Mammary epithelial cell (primary cell): ENCODE results near the gene PIK3IP1.

ENCODE experiments used
- EZH2 ChIP-seq: IDR thresholded peaks from 2 replicates; pipeline ENCODE4 v1.6.1; 2012; ENCODE audit warnings: low read length, inconsistent platforms, borderline replicate concordance
- TF ChIP-seq, protein P1 (sequence below), 2 donors: IDR thresholded peaks in 1 of 2; conservative IDR thresholded peaks in 1 of 2; 2 replicates each; pipeline ENCODE4 v1.5.1; 2011 to 2012; ENCODE audit warnings: inconsistent platforms in 2 of 2, low read length in 2 of 2, mild to moderate bottlenecking in 2 of 2, control low read depth in 1 of 2, low read depth in 1 of 2; ENCODE audit not compliant: insufficient read depth in 1 of 2; ENCODE audit errors: extremely low read depth in 1 of 2

GRCh38 chr22:31327806-31328543 is 35.7 kb upstream of the PIK3IP1 start:
- TF ChIP-seq, protein P1, sequence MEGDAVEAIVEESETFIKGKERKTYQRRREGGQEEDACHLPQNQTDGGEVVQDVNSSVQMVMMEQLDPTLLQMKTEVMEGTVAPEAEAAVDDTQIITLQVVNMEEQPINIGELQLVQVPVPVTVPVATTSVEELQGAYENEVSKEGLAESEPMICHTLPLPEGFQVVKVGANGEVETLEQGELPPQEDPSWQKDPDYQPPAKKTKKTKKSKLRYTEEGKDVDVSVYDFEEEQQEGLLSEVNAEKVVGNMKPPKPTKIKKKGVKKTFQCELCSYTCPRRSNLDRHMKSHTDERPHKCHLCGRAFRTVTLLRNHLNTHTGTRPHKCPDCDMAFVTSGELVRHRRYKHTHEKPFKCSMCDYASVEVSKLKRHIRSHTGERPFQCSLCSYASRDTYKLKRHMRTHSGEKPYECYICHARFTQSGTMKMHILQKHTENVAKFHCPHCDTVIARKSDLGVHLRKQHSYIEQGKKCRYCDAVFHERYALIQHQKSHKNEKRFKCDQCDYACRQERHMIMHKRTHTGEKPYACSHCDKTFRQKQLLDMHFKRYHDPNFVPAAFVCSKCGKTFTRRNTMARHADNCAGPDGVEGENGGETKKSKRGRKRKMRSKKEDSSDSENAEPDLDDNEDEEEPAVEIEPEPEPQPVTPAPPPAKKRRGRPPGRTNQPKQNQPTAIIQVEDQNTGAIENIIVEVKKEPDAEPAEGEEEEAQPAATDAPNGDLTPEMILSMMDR (conservative IDR thresholded peaks at IDR 0.05 in 1 of 2, IDR thresholded peaks at IDR 0.05 in 1 of 2; ENCODE audit: extremely low read depth in 1 of 2, insufficient read depth in 1 of 2, low read depth in 1 of 2, low read length in 2 of 2), result no peak
- TF ChIP-seq EZH2, result no peak
